ENCODE results near the gene PFDN2. TPM values are rescaled to one million over a fixed set of nuclear protein-coding genes. Genes with fewer than 3 reads are reported as not detected.
"Not testable (repeated sequence)": the region's sequence is repeated elsewhere in the genome, so short reads cannot be mapped to it uniquely, and the experiment has no call there.

Gene PFDN2
- total and polyA plus RNA-seq, 2 experiments from 2014 or later, result 45.6 to 352 TPM

DNA sequence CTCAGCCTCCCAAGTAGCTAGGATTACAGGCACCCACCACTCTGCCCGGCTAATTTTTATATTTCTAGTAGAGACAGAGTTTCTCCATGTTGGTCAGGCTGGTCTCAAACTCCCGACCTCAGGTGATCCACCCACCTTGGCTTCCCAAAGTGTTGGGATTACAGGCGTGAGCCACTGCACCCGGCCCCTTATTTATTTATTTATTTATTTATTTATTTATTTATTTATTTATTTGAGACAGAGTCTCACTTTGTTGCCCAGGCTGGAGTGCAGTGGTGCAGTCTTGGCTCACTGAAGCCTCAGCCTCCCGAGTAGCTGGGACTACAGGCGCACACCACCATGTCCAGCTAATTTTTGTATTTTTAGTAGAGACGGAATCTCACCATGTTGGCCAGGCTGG is 52.2 kb downstream of the PFDN2 start:
- H3K27me3 Mint-ChIP-seq (ENCODE audit: insufficient read depth, low read depth, poor library complexity); DNase-seq (ENCODE audit: low spot score); H3K27me3 ChIP-seq (ENCODE audit: insufficient read depth); H3K9me3 Mint-ChIP-seq; H4K20me1 ChIP-seq (replicated peaks; ENCODE audit: insufficient read depth); H3K36me3 Mint-ChIP-seq (ENCODE audit: low read depth); H2AFZ ChIP-seq; H3K27ac ChIP-seq (ENCODE audit: low read depth); H3K27ac Mint-ChIP-seq; ATAC-seq; H3K4me2 ChIP-seq; H3K4me3 Mint-ChIP-seq; H3K36me3 ChIP-seq (ENCODE audit: insufficient read depth); H3K9me2 ChIP-seq (ENCODE audit: insufficient read depth); H3K4me3 ChIP-seq; H3K79me2 ChIP-seq (replicated peaks; ENCODE audit: insufficient read depth); H3F3A ChIP-seq (replicated peaks; ENCODE audit: low read depth): not testable (repeated sequence)
- H3K4me1 ChIP-seq (ENCODE audit: insufficient read depth), result peaks cover 13% of the 10 kb centered on the region; the same call in 1 of the 2 replicates
- H3K4me1 Mint-ChIP-seq, result peaks cover 11% of the 10 kb centered on the region; the same call in 2 of the 3 replicates

DNA sequence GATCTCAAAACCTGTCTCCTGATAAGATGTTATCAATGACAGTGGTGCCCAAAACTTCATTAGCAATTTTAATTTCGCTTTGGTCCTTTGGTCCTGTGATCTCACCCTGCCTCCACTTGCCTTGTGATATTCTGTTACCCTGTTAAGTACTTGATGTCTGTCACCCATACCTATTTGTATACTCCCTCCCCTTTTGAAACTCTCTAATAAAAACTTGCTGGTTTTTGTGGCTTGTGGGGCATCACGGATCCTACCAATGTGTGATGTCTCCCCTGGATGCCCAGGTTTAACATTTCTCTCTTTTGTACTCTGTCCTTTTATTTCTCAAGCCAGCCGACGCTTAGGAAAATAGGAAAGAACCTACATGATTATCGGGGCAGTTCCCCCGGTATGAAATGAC is 53.9 kb downstream of the PFDN2 start:
- not testable (repeated sequence) for H3K4me3 ChIP-seq; H3K79me2 ChIP-seq (replicated peaks; ENCODE audit: insufficient read depth); H3K36me3 ChIP-seq (ENCODE audit: insufficient read depth); H4K20me1 ChIP-seq (replicated peaks; ENCODE audit: insufficient read depth); H3K27me3 Mint-ChIP-seq (ENCODE audit: insufficient read depth, low read depth, poor library complexity); H3K27me3 ChIP-seq (ENCODE audit: insufficient read depth); H3K4me2 ChIP-seq; H3K27ac Mint-ChIP-seq; ATAC-seq; H3K36me3 Mint-ChIP-seq (ENCODE audit: low read depth); H2AFZ ChIP-seq; H3K27ac ChIP-seq (ENCODE audit: low read depth); DNase-seq (ENCODE audit: low spot score); H3K9me3 Mint-ChIP-seq; H3F3A ChIP-seq (replicated peaks; ENCODE audit: low read depth); H3K4me3 Mint-ChIP-seq; H3K9me2 ChIP-seq (ENCODE audit: insufficient read depth)
- H3K4me1 Mint-ChIP-seq, result peaks cover 11% of the 10 kb centered on the region; the same call in 2 of the 3 replicates
- peaks cover 13% of the 10 kb centered on the region; the same call in 1 of the 2 replicates for H3K4me1 ChIP-seq (ENCODE audit: insufficient read depth)

DNA sequence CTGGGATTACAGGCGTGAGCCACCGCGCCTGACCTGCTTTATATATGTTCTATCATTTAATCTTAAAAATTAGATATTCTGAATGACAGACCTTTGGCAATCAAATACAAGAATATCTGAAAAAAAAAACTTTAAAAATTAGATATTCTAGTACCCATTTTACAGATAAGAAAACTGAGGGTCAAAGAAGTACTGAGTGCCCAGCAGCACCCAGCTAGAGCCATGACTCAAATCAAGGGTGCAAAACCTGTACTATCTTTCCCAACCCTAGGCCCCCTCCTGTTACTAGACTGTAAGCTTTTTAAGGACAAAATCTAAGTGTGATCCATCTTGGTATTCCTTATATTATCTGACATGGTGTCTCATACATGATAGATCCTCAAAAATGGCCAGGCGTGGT is 56.4 kb downstream of the PFDN2 start:
- Histone ChIP-seq H3K4me3 (no peak overlapping the region), H4K20me1 (replicated peaks; ENCODE audit: insufficient read depth) (no peaks in the 10 kb centered on the region), H2AFZ (no peak overlapping the region), H3K79me2 (replicated peaks; ENCODE audit: insufficient read depth) (no peaks in the 10 kb centered on the region), H3F3A (replicated peaks; ENCODE audit: low read depth) (no peaks in the 10 kb centered on the region), H3K27ac (ENCODE audit: low read depth) (no peak overlapping the region), H3K27me3 (ENCODE audit: insufficient read depth) (no peaks in the 10 kb centered on the region), H3K36me3 (ENCODE audit: insufficient read depth) (no peaks in the 10 kb centered on the region), H3K9me2 (ENCODE audit: insufficient read depth) (no peaks in the 10 kb centered on the region), H3K4me1 (ENCODE audit: insufficient read depth) (peaks cover 9% of the 10 kb centered on the region; the same call in 1 of the 2 replicates), H3K4me2 (no peak overlapping the region)
- DNase-seq (ENCODE audit: low spot score) (no peak), ATAC-seq (no peak)
- Mint-ChIP-seq H3K27me3 (ENCODE audit: insufficient read depth, low read depth, poor library complexity) (peaks cover 2% of the 10 kb centered on the region), H3K4me1 (peaks cover 6% of the 10 kb centered on the region; the same call in 2 of the 3 replicates), H3K9me3 (no peaks in the 10 kb centered on the region; the same call in 2 of the 3 replicates), H3K36me3 (ENCODE audit: low read depth) (no peaks in the 10 kb centered on the region), H3K4me3 (no peak overlapping the region), H3K27ac (no peak overlapping the region)
- TF ChIP-seq POLR2AphosphoS5 (IDR thresholded peaks at IDR 0.05; ENCODE audit: low read depth), result no peak
- TF ChIP-seq, protein P1, sequence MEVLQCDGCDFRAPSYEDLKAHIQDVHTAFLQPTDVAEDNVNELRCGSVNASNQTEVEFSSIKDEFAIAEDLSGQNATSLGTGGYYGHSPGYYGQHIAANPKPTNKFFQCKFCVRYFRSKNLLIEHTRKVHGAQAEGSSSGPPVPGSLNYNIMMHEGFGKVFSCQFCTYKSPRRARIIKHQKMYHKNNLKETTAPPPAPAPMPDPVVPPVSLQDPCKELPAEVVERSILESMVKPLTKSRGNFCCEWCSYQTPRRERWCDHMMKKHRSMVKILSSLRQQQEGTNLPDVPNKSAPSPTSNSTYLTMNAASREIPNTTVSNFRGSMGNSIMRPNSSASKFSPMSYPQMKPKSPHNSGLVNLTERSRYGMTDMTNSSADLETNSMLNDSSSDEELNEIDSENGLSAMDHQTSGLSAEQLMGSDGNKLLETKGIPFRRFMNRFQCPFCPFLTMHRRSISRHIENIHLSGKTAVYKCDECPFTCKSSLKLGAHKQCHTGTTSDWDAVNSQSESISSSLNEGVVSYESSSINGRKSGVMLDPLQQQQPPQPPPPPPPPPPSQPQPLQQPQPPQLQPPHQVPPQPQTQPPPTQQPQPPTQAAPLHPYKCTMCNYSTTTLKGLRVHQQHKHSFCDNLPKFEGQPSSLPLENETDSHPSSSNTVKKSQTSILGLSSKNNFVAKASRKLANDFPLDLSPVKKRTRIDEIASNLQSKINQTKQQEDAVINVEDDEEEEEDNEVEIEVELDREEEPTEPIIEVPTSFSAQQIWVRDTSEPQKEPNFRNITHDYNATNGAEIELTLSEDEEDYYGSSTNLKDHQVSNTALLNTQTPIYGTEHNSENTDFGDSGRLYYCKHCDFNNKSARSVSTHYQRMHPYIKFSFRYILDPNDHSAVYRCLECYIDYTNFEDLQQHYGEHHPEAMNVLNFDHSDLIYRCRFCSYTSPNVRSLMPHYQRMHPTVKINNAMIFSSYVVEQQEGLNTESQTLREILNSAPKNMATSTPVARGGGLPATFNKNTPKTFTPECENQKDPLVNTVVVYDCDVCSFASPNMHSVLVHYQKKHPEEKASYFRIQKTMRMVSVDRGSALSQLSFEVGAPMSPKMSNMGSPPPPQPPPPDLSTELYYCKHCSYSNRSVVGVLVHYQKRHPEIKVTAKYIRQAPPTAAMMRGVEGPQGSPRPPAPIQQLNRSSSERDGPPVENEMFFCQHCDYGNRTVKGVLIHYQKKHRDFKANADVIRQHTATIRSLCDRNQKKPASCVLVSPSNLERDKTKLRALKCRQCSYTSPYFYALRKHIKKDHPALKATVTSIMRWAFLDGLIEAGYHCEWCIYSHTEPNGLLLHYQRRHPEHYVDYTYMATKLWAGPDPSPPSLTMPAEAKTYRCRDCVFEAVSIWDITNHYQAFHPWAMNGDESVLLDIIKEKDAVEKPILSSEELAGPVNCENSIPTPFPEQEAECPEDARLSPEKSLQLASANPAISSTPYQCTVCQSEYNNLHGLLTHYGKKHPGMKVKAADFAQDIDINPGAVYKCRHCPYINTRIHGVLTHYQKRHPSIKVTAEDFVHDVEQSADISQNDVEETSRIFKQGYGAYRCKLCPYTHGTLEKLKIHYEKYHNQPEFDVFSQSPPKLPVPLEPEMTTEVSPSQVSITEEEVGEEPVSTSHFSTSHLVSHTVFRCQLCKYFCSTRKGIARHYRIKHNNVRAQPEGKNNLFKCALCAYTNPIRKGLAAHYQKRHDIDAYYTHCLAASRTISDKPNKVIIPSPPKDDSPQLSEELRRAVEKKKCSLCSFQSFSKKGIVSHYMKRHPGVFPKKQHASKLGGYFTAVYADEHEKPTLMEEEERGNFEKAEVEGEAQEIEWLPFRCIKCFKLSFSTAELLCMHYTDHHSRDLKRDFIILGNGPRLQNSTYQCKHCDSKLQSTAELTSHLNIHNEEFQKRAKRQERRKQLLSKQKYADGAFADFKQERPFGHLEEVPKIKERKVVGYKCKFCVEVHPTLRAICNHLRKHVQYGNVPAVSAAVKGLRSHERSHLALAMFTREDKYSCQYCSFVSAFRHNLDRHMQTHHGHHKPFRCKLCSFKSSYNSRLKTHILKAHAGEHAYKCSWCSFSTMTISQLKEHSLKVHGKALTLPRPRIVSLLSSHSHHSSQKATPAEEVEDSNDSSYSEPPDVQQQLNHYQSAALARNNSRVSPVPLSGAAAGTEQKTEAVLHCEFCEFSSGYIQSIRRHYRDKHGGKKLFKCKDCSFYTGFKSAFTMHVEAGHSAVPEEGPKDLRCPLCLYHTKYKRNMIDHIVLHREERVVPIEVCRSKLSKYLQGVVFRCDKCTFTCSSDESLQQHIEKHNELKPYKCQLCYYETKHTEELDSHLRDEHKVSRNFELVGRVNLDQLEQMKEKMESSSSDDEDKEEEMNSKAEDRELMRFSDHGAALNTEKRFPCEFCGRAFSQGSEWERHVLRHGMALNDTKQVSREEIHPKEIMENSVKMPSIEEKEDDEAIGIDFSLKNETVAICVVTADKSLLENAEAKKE (CRISPR knock-in tag; IDR thresholded peaks at IDR 0.05), result no peak
- TF ChIP-seq STAT1 (IDR thresholded peaks at IDR 0.05; ENCODE audit: unreplicated experiment), result no peak
- no peak for TF ChIP-seq CREB1 (CRISPR knock-in tag; IDR thresholded peaks at IDR 0.05; ENCODE audit: low read depth)
- TF ChIP-seq, protein P2, sequence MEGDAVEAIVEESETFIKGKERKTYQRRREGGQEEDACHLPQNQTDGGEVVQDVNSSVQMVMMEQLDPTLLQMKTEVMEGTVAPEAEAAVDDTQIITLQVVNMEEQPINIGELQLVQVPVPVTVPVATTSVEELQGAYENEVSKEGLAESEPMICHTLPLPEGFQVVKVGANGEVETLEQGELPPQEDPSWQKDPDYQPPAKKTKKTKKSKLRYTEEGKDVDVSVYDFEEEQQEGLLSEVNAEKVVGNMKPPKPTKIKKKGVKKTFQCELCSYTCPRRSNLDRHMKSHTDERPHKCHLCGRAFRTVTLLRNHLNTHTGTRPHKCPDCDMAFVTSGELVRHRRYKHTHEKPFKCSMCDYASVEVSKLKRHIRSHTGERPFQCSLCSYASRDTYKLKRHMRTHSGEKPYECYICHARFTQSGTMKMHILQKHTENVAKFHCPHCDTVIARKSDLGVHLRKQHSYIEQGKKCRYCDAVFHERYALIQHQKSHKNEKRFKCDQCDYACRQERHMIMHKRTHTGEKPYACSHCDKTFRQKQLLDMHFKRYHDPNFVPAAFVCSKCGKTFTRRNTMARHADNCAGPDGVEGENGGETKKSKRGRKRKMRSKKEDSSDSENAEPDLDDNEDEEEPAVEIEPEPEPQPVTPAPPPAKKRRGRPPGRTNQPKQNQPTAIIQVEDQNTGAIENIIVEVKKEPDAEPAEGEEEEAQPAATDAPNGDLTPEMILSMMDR (conservative IDR thresholded peaks at IDR 0.05; ENCODE audit: low read depth in 2 of 2), result no peak
- TF ChIP-seq NANOG (IDR thresholded peaks at IDR 0.05; ENCODE audit: borderline replicate concordance), result no peak
- TF ChIP-seq, protein P3, sequence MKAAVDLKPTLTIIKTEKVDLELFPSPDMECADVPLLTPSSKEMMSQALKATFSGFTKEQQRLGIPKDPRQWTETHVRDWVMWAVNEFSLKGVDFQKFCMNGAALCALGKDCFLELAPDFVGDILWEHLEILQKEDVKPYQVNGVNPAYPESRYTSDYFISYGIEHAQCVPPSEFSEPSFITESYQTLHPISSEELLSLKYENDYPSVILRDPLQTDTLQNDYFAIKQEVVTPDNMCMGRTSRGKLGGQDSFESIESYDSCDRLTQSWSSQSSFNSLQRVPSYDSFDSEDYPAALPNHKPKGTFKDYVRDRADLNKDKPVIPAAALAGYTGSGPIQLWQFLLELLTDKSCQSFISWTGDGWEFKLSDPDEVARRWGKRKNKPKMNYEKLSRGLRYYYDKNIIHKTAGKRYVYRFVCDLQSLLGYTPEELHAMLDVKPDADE (IDR thresholded peaks at IDR 0.05), result no peak
- TF ChIP-seq EZH2phosphoT487 (IDR thresholded peaks at IDR 0.05; ENCODE audit: unreplicated experiment), result no peak
